Trophoblast cell (in vitro differentiated cells and primary cell): ENCODE measurements around the gene MAP2K7.

Experiments used
- DNase-seq, 2 donors: peaks; one replicate each; pipeline ENCODE4 v3.0.0-alpha.2; 2016
- H2AFZ ChIP-seq: 2 replicates; pipeline ENCODE4 v1.6.1; 2013; ENCODE audit warnings: low read length, moderate library complexity, mild to moderate bottlenecking; ENCODE audit not compliant: insufficient read depth, poor library complexity
- H2AK5ac ChIP-seq: 2 replicates; pipeline ENCODE4 v1.6.1; 2013; ENCODE audit warnings: mild to moderate bottlenecking, low read length
- H2BK120ac ChIP-seq: 2 replicates; pipeline ENCODE4 v1.6.1; 2013; ENCODE audit warnings: low read length, mild to moderate bottlenecking, moderate library complexity; ENCODE audit not compliant: insufficient read depth, poor library complexity
- H2BK12ac ChIP-seq: 2 replicates; pipeline ENCODE4 v1.6.1; 2013; ENCODE audit warnings: mild to moderate bottlenecking, low read length, moderate library complexity
- H2BK5ac ChIP-seq: 2 replicates; pipeline ENCODE4 v1.6.1; 2013; ENCODE audit warnings: low read length, low read depth, moderate library complexity, mild to moderate bottlenecking; ENCODE audit not compliant: poor library complexity
- H3K14ac ChIP-seq: 2 replicates; pipeline ENCODE4 v1.6.1; 2013; ENCODE audit warnings: mild to moderate bottlenecking, low read length
- H3K18ac ChIP-seq: 2 replicates; pipeline ENCODE4 v1.6.1; 2013; ENCODE audit warnings: mild to moderate bottlenecking, low read length
- H3K23ac ChIP-seq: 2 replicates; pipeline ENCODE4 v1.6.1; 2013; ENCODE audit warnings: low read length
- H3K27ac ChIP-seq: 2 replicates; pipeline ENCODE4 v1.5.1; 2013; ENCODE audit warnings: low read depth, mild to moderate bottlenecking, inconsistent platforms, low read length, moderate library complexity
- H3K27me3 ChIP-seq: 2 replicates; pipeline ENCODE4 v1.6.1; 2013; ENCODE audit warnings: inconsistent platforms, mild to moderate bottlenecking, low read length, moderate library complexity; ENCODE audit not compliant: insufficient read depth
- H3K36me3 ChIP-seq, 2 experiments: 1 replicate in 1 of 2; 2 replicates in 1 of 2; pipeline ENCODE4 v1.6.1; 2013; ENCODE audit warnings: low read length in 2 of 2, mild to moderate bottlenecking in 2 of 2, moderate library complexity in 1 of 2; ENCODE audit not compliant: insufficient read depth in 2 of 2, control insufficient read depth in 1 of 2
- H3K4ac ChIP-seq: 2 replicates; pipeline ENCODE4 v1.6.1; 2013; ENCODE audit warnings: low read depth, mild to moderate bottlenecking, low read length, moderate library complexity
- H3K4me1 ChIP-seq, 2 experiments: 1 replicate in 1 of 2; 2 replicates in 1 of 2; pipeline ENCODE4 v1.6.1; 2013; ENCODE audit warnings: low read length in 2 of 2, mild to moderate bottlenecking in 2 of 2, moderate library complexity in 1 of 2; ENCODE audit not compliant: insufficient read depth in 2 of 2, control insufficient read depth in 1 of 2
- H3K4me2 ChIP-seq: 2 replicates; pipeline ENCODE4 v1.6.1; 2013; ENCODE audit warnings: inconsistent platforms, mild to moderate bottlenecking, low read length, moderate library complexity
- H3K4me3 ChIP-seq: 2 replicates; pipeline ENCODE4 v1.5.1; 2013; ENCODE audit warnings: mild to moderate bottlenecking, low read depth, low read length, inconsistent platforms
- H3K79me1 ChIP-seq: one replicate; pipeline ENCODE4 v1.6.1; 2013; ENCODE audit warnings: low read length
- H3K79me2 ChIP-seq: 2 replicates; pipeline ENCODE4 v1.6.1; 2013; ENCODE audit warnings: low read length, mild to moderate bottlenecking; ENCODE audit not compliant: control insufficient read depth, insufficient read depth, poor library complexity
- H3K9ac ChIP-seq: 2 replicates; pipeline ENCODE4 v1.6.1; 2013; ENCODE audit warnings: mild to moderate bottlenecking, low read length
- H3K9me3 ChIP-seq: 2 replicates; pipeline ENCODE4 v1.6.1; 2013; ENCODE audit warnings: low read depth, mild to moderate bottlenecking, control low read depth, inconsistent platforms, low read length; ENCODE audit not compliant: insufficient read depth
- H4K12ac ChIP-seq: 2 replicates; pipeline ENCODE4 v1.6.1; 2013; ENCODE audit warnings: low read depth, mild to moderate bottlenecking, low read length, moderate library complexity
- H4K8ac ChIP-seq: 2 replicates; pipeline ENCODE4 v1.6.1; 2013; ENCODE audit warnings: low read depth, mild to moderate bottlenecking, low read length, moderate library complexity
- H4K91ac ChIP-seq: one replicate; pipeline ENCODE4 v1.6.1; 2013; ENCODE audit warnings: low read depth, mild to moderate bottlenecking, low read length, moderate library complexity
- WGBS: extraction: QIAGEN DNeasy Blood & Tissue Kit; methylation state at CpG from one replicate; pipeline ENCODE4 v1.1.7; 2013; ENCODE audit warnings: missing lambda C conversion rate; ENCODE audit not compliant: insufficient read length, insufficient coverage; ENCODE audit errors: extremely low coverage; 5-methylcytosine and 5-hydroxymethylcytosine counted together

The MAP2K7 gene

GRCh38 chr19:7869910-7870511 lies 33.7 kb upstream of the MAP2K7 start:
- Histone ChIP-seq H4K91ac (no peak overlapping the region), H3K36me3 (no peaks in the 10 kb centered on the region), H4K12ac (peak overlapping the region; percentile 12), H3K27ac (no peak overlapping the region), H3K79me1 (peaks cover 3% of the 10 kb centered on the region), H3K4me2 (peak overlapping the region; percentile 71), H3K9me3 (peaks cover 13% of the 10 kb centered on the region), H3K4ac (no peak overlapping the region), H2BK120ac (no peak overlapping the region), H2BK5ac (no peak overlapping the region), H2AK5ac (no peak overlapping the region), H3K4me3 (peak overlapping the region; percentile 43), H3K14ac (no peak overlapping the region), H3K4me1 (peaks cover 16 to 40% of the 10 kb centered on the region in 2 experiments), H2BK12ac (no peak overlapping the region), H3K23ac (no peak overlapping the region), H2AFZ (peak overlapping the region; percentile 88), H3K9ac (no peak overlapping the region), H3K27me3 (peaks cover 23% of the 10 kb centered on the region), H3K18ac (no peak overlapping the region), H4K8ac (no peak overlapping the region), H3K79me2 (no peaks in the 10 kb centered on the region)
- WGBS = no CpG with 5 or more reads among the region's 30 CpGs
- DNase-seq = peak; percentile 41 to 67

GRCh38 chr19:7870571-7871436 lies 32.9 kb upstream of the MAP2K7 start:
- no peak overlapping the region for H3K14ac ChIP-seq
- H4K12ac ChIP-seq = no peak overlapping the region
- H2AFZ ChIP-seq = no peak overlapping the region
- H3K36me3 ChIP-seq = no peaks in the 10 kb centered on the region
- peak overlapping the region; percentile 16 for H3K27ac ChIP-seq
- peaks cover 16 to 40% of the 10 kb centered on the region in 2 experiments for H3K4me1 ChIP-seq
- H3K79me2 ChIP-seq = no peaks in the 10 kb centered on the region
- no peak overlapping the region for H2BK5ac ChIP-seq
- no peak overlapping the region for H4K91ac ChIP-seq
- H3K23ac ChIP-seq = no peak overlapping the region
- whole genome bisulfite sequencing = no CpG with 5 or more reads among the region's 11 CpGs
- no peak overlapping the region for H3K18ac ChIP-seq
- no peak overlapping the region for H3K4me2 ChIP-seq
- no peak overlapping the region for H3K4ac ChIP-seq
- H3K4me3 ChIP-seq = no peak overlapping the region
- peaks cover 19% of the 10 kb centered on the region for H3K27me3 ChIP-seq
- H4K8ac ChIP-seq = no peak overlapping the region
- peak; percentile 60 to 69 for DNase-seq
- no peak overlapping the region for H3K9ac ChIP-seq
- peaks cover 13% of the 10 kb centered on the region for H3K9me3 ChIP-seq
- peaks cover 3% of the 10 kb centered on the region for H3K79me1 ChIP-seq
- no peak overlapping the region for H2BK120ac ChIP-seq
- H2AK5ac ChIP-seq = no peak overlapping the region
- no peak overlapping the region for H2BK12ac ChIP-seq

GRCh38 chr19:7871437-7872305 lies 32.0 kb upstream of the MAP2K7 start:
- H4K12ac ChIP-seq = peak overlapping the region; percentile 12
- no peak overlapping the region for H3K23ac ChIP-seq
- no CpG with 5 or more reads among the region's 33 CpGs for WGBS
- peak overlapping the region; percentile 8 for H4K8ac ChIP-seq
- H4K91ac ChIP-seq = no peak overlapping the region
- peaks cover 16 to 40% of the 10 kb centered on the region in 2 experiments for H3K4me1 ChIP-seq
- H2AFZ ChIP-seq = peak overlapping the region; percentile 30
- H3K27me3 ChIP-seq = peaks cover 19% of the 10 kb centered on the region
- DNase-seq = peak; percentile 93 to 97
- H3K9me3 ChIP-seq = peaks cover 13% of the 10 kb centered on the region
- no peak overlapping the region for H2BK120ac ChIP-seq
- peak overlapping the region; percentile 13 for H3K4me2 ChIP-seq
- peaks cover 3% of the 10 kb centered on the region for H3K79me1 ChIP-seq
- peak overlapping the region; percentile 13 for H3K27ac ChIP-seq
- no peak overlapping the region for H2AK5ac ChIP-seq
- no peak overlapping the region for H3K14ac ChIP-seq
- H3K79me2 ChIP-seq = no peaks in the 10 kb centered on the region
- H3K4ac ChIP-seq = no peak overlapping the region
- H3K4me3 ChIP-seq = no peak overlapping the region
- no peak overlapping the region for H3K9ac ChIP-seq
- no peak overlapping the region for H2BK5ac ChIP-seq
- H3K36me3 ChIP-seq = no peaks in the 10 kb centered on the region
- H2BK12ac ChIP-seq = no peak overlapping the region
- no peak overlapping the region for H3K18ac ChIP-seq
